ENCODE results near the gene AGO4. TPM values are rescaled to one million over a fixed set of nuclear protein-coding genes. Genes with fewer than 3 reads are reported as not detected.
A peak's percentile ranks its signal among the peaks of the same experiment; 100 is the strongest.

AGO4 gene
- total RNA-seq, 1 experiment from 2014 or later, result 12.8 TPM

- Mint-ChIP-seq H3K27me3 (ENCODE audit: low read depth) (no peaks in the 10 kb centered on the region), H3K27ac (peak overlapping the region in 2 of 3 experiments; percentile 33 to 70; a peak in 1 of 7 replicates), H3K9me3 (no peaks in the 10 kb centered on the region; a peak in 1 of 5 replicates), H3K4me3 (peak overlapping the region; percentile 79 to 89), H3K36me3 (ENCODE audit: insufficient read depth in 1 of 3, low read depth in 3 of 3) (peaks cover 0 to 2% (median 0%) of the 10 kb centered on the region in 3 experiments; a peak in 1 of 7 replicates), H3K4me1 (peaks cover 17 to 20% of the 10 kb centered on the region in 2 experiments)
- Histone ChIP-seq H2BK15ac (ENCODE audit: low read depth, low read length) (no peak overlapping the region), H2AFZ (ENCODE audit: low read length) (no peak overlapping the region), H3K56ac (ENCODE audit: insufficient read length, low read depth, low read length) (no peak overlapping the region), H4K20me1 (ENCODE audit: control insufficient read depth, insufficient read depth, insufficient read length) (no peaks in the 10 kb centered on the region), H3K18ac (ENCODE audit: insufficient read length, low read depth, low read length) (no peak overlapping the region), H4K91ac (ENCODE audit: insufficient read length, low read depth, low read length) (no peak overlapping the region), H2BK20ac (ENCODE audit: low read depth, low read length, poor library complexity, severe bottlenecking) (no peak overlapping the region), H3K79me2 (ENCODE audit: insufficient read depth, low read length) (no peaks in the 10 kb centered on the region), H3K4me2 (ENCODE audit: insufficient read depth, insufficient read length, low read length) (peak overlapping the region; percentile 76), H3K79me1 (ENCODE audit: insufficient read depth, low read depth, low read length, poor library complexity, severe bottlenecking) (no peaks in the 10 kb centered on the region), H4K5ac (ENCODE audit: insufficient read length, low read depth, low read length) (no peak overlapping the region), H2BK12ac (ENCODE audit: insufficient read length, low read depth, low read length) (no peak overlapping the region), H2BK120ac (ENCODE audit: low read depth, low read length, poor library complexity, severe bottlenecking) (no peak overlapping the region), H2BK5ac (ENCODE audit: insufficient read length, low read length) (no peak overlapping the region), H3K14ac (ENCODE audit: insufficient read depth, low read length) (0 out of 2 replicates have a peak overlapping the region, but pooled peaks have one; percentile 12), H3K4me1 (ENCODE audit: insufficient read depth, low read length) (no peaks in the 10 kb centered on the region; the same call in 1 of the 2 replicates), H4K8ac (replicated peaks; ENCODE audit: insufficient read length, low read depth, low read length) (no peak overlapping the region), H3K4ac (ENCODE audit: low read depth, low read length) (no peak overlapping the region), H3K27ac (ENCODE audit: insufficient read length, low read depth, low read length) (no peak overlapping the region), H3K9me3 (ENCODE audit: control insufficient read depth, low read depth, low read length) (no peaks in the 10 kb centered on the region), H3K27me3 (ENCODE audit: insufficient read depth, low read length) (no peaks in the 10 kb centered on the region), H3T11ph (ENCODE audit: low read length) (no peak overlapping the region), H3K9ac (ENCODE audit: extremely low read depth, insufficient read length, low read length) (peak overlapping the region; percentile 47), H2AK5ac (ENCODE audit: insufficient read length, low read length) (no peak overlapping the region), H3K23ac (ENCODE audit: insufficient read length, low read depth, low read length) (no peak overlapping the region), H3K23me2 (ENCODE audit: insufficient read length, low read depth, low read length, poor library complexity, severe bottlenecking) (peaks cover 4% of the 10 kb centered on the region)
- DNase-seq, result peak; percentile 33
- no CpG with 5 or more reads among the region's 49 CpGs for WGBS (ENCODE audit: extremely low coverage, insufficient read length, low lambda C conversion rate)
- no peak for TF ChIP-seq CTCF (conservative IDR thresholded peaks at IDR 0.05)
Measured at GRCh38 chr1:35808450-35809113, 766 bp downstream of the AGO4 start.

All from H9 (cell line).